GM21360 (cell line): Measurements from ENCODE around the gene CHST11.

Experiments used
- ATAC-seq: cut with Tn5 transposase; IDR thresholded peaks from one replicate; pipeline ENCODE4 v1.9.1; 2021; ENCODE audit warnings: mild to moderate bottlenecking, moderate library complexity; ENCODE audit not compliant: unreplicated experiment

Gene CHST11

GRCh38 chr12:104622928-104623327 lies 166.2 kb downstream of the CHST11 start:
- ATAC-seq, result no peak

GRCh38 chr12:104623883-104624282 lies 167.1 kb downstream of the CHST11 start:
- ATAC-seq, result no peak

- no peak for ATAC-seq
Observed at GRCh38 chr12:104624529-104624928, 167.8 kb downstream of the CHST11 start.

- ATAC-seq, result no peak
Observed at GRCh38 chr12:104626069-104626837, 169.5 kb downstream of the CHST11 start.

- ATAC-seq, result no peak
Observed at GRCh38 chr12:104627231-104627989, 170.7 kb downstream of the CHST11 start.

GRCh38 chr12:104627990-104628830 lies 171.5 kb downstream of the CHST11 start:
- no peak for ATAC-seq

- no peak for ATAC-seq
Observed at GRCh38 chr12:104628831-104629135, 172.0 kb downstream of the CHST11 start.

- no peak for ATAC-seq
Observed at GRCh38 chr12:104630230-104630670, 173.5 kb downstream of the CHST11 start.

GRCh38 chr12:104631867-104632266 lies 175.1 kb downstream of the CHST11 start:
- ATAC-seq, result no peak

- no peak for ATAC-seq
Observed at GRCh38 chr12:104632724-104633201, 176.0 kb downstream of the CHST11 start.

GRCh38 chr12:104634044-104634443 lies 177.3 kb downstream of the CHST11 start:
- ATAC-seq, result no peak

- ATAC-seq, result no peak
Observed at GRCh38 chr12:104634852-104635251, 178.1 kb downstream of the CHST11 start.

- no peak for ATAC-seq
Observed at GRCh38 chr12:104635607-104636343, 179.0 kb downstream of the CHST11 start.

- ATAC-seq, result no peak
Observed at GRCh38 chr12:104636496-104636895, 179.7 kb downstream of the CHST11 start.

GRCh38 chr12:104637604-104638003 lies 180.9 kb downstream of the CHST11 start:
- ATAC-seq, result no peak

- no peak for ATAC-seq
Observed at GRCh38 chr12:104638218-104638850, 181.6 kb downstream of the CHST11 start.

GRCh38 chr12:104638851-104639240 lies 182.1 kb downstream of the CHST11 start:
- no peak for ATAC-seq

- no peak for ATAC-seq
Observed at GRCh38 chr12:104640956-104641355, 184.2 kb downstream of the CHST11 start.

- ATAC-seq, result peak; percentile 91
Observed at GRCh38 chr12:104641862-104642261, 185.1 kb downstream of the CHST11 start.
